ENCODE data around the gene AGXT2.

The AGXT2 gene

DNA sequence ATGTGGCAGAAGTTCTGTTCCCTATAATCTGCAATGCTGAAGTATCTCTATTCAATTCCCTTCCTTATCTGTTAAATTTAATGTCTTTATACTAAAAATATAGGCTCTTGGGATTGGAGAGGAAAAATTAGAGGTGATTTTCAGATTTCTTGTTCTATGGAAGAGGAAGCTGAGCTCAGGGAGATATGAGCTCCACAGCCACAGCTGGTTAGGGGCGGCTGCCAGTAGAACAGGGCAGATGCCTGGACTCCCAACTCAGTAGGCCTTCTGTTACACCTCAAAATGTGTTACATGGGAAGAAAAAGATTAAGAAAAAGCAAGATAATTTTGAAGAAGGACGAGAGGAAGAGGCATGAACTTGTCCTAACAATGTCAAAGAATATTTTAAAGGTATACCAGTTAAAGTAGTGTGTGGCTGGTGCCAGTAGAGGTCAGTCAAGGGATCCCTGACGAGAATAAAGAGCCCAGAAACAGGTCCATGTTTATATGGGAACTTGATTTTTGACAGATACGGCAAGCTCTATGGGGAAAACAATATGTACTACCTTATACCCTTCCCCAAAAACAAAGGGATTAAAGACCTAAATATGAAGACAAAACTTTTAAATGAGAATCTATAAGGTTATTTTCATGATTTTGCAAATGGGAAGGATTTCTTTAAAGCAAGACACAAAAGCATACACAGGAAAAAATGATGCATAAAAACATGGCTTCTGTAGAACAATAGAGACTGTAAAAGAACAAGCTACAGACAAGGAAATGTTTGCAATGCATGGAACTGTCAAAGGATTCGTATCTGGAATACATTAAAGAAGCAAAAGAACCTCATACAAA, 89.7 kb downstream of the AGXT2 start:
- peak; percentile 5 for DNase-seq

DNA sequence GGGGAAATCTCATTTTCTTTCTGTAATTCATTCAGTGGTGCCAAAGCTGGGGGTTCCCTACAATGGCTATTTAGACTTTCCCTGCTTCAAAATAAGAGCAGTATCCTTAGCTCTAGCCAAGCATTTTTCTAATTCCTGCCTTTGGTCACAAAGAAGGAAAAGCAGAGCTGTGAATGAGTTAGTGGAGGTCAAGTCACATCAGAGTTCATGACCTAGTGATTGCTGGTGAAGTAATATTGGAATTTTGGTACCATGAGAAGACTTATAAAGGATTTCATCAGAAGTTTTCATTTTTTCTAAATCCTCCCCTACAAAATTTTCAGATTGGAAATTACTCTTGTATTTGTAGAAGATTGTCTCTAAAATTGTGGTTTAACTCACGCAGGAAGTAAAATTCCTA, 90.4 kb downstream of the AGXT2 start:
- DNase-seq = no peak

All from CD4-positive, alpha-beta T cell treated with Interleukin-10 for 1 hour (primary cell).